Activated CD8-positive, alpha-beta T cell treated with anti-CD3 and anti-CD28 coated beads, Interleukin-2, amount 10 ng/mL, durations not matched to agents 7 days and 5 days (primary cell): ENCODE data around the gene TBC1D16. TPM values are rescaled to one million over a fixed set of nuclear protein-coding genes. Genes with fewer than 3 reads are reported as not detected.
"Not testable (repeated sequence)": the region's sequence is repeated elsewhere in the genome, so short reads cannot be mapped to it uniquely, and the experiment has no call there.

Source experiments
- ATAC-seq: fragments of 150-1000 bp; cut with Tn5 transposase; one replicate; pipeline ENCODE4 v1.10.0; 2021; ENCODE audit warnings: moderate library complexity
- CTCF ChIA-PET: fragments of 350-600 bp; sonication (Branson Sonifier 250); formaldehyde crosslinking; loops from one replicate; lab custom pipeline; 2021; ENCODE audit warnings: antibody characterized with exemption; lab: Charles Lee
- POLR2A ChIA-PET: fragments of 350-600 bp; sonication (Branson Sonifier 250); formaldehyde crosslinking; loops from one replicate; lab custom pipeline; 2021; ENCODE audit warnings: antibody characterized with exemption; lab: Charles Lee
- DNase-seq: peaks from one replicate; pipeline ENCODE4 v3.0.0-alpha.2; 2020
- H3K27ac Mint-ChIP-seq: one replicate; pipeline ENCODE4 v1.8.0; 2021; ENCODE audit warnings: mild to moderate bottlenecking, mixed read lengths
- H3K27me3 Mint-ChIP-seq: one replicate; pipeline ENCODE4 v1.8.0; 2021; ENCODE audit warnings: low read depth, mixed read lengths
- H3K36me3 Mint-ChIP-seq: one replicate; pipeline ENCODE4 v1.8.0; 2021; ENCODE audit warnings: low read depth, mixed read lengths
- H3K4me1 Mint-ChIP-seq: one replicate; pipeline ENCODE4 v1.8.0; 2021; ENCODE audit warnings: low read depth, mixed read lengths
- H3K4me3 Mint-ChIP-seq: one replicate; pipeline ENCODE4 v1.8.0; 2021; ENCODE audit warnings: mild to moderate bottlenecking, mixed read lengths
- H3K9me3 Mint-ChIP-seq: one replicate; pipeline ENCODE4 v1.8.0; 2022; ENCODE audit warnings: mixed read lengths; ENCODE audit not compliant: insufficient read depth
- total RNA-seq, 2 experiments: library from RNA; stranded (reverse); gene quantifications; one replicate each; pipeline ENCODE4 v1.2.3, GENCODE V29; 2021

The TBC1D16 gene
- total RNA-seq, 2 experiments from 2014 or later: 1.3 to 2.1 TPM

DNA sequence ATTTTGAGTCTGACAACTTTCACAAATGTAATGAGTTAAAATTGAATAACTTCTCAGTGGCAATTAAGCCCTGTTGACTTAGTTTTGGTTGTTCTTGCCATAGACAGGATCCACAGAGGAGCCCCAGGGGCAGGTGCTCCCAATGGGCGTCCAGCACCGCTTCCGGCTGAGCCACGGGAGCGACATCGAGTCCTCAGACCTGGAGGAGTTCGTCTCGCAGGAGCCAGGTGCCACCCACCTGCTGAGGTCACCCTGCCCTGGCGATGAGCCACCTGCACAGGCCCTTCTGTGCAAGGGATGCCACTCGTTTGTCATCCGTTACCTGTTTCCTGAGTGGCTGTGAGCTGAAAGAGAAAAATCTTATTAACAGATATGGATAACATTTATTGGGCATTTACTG, 11.5 kb upstream of the TBC1D16 start:
- H3K36me3 Mint-ChIP-seq: no peaks in the 10 kb centered on the region
- POLR2A ChIA-PET: no interaction called here
- CTCF ChIA-PET: no interaction called here
- ATAC-seq: no peak
- DNase-seq: no peak
- no peaks in the 10 kb centered on the region for H3K9me3 Mint-ChIP-seq
- no peak overlapping the region for H3K4me3 Mint-ChIP-seq
- no peak overlapping the region for H3K27ac Mint-ChIP-seq
- H3K27me3 Mint-ChIP-seq: no peaks in the 10 kb centered on the region
- H3K4me1 Mint-ChIP-seq: no peaks in the 10 kb centered on the region

DNA sequence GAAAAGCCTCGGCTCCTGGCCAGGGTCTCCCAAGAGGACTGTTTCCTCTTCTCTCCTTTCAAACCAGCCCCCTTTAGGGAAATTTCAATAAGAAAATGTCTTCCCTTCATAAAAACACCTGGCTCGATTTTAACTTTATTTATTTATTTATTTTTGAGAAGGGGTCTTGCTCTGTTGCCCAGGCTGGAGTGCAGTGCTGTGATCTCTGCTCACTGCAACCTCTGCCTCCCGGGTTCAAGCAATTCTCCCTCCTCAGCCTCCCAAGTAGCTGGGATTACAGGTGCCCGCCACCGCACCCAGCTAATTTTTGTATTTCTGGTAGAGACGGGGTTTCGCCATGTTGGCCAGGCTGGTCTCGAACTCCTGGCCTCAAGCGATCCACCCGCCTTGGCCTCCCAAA, 11.0 kb upstream of the TBC1D16 start:
- H3K4me1 Mint-ChIP-seq, H3K4me3 Mint-ChIP-seq, H3K27ac Mint-ChIP-seq, ATAC-seq, POLR2A ChIA-PET, CTCF ChIA-PET, H3K27me3 Mint-ChIP-seq, H3K36me3 Mint-ChIP-seq, H3K9me3 Mint-ChIP-seq, DNase-seq: not testable (repeated sequence)

DNA sequence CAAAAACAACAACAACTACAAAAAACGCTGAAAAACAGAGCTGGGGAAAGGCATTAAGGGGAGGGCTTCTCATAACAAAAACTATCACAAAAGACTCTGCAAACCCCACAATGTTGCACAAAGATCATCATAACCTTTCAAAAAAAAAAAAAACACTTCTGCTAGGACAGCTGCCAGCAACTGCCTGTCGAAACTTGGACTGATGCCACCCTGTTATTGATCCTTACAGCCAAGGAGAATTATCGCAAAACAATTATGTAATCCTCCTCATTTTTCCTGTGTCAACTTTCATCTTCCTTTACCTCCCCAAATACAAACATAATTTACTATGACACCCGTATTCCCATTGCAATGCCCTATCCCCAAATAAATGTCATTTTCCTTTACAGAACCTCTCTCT, 10.0 kb upstream of the TBC1D16 start:
- Mint-ChIP-seq H3K27me3 (no peaks in the 10 kb centered on the region), H3K36me3 (no peaks in the 10 kb centered on the region), H3K9me3 (no peaks in the 10 kb centered on the region), H3K27ac (no peak overlapping the region), H3K4me3 (no peak overlapping the region), H3K4me1 (no peaks in the 10 kb centered on the region)
- ATAC-seq (no peak), DNase-seq (no peak)
- POLR2A ChIA-PET: no interaction called here
- CTCF ChIA-PET: interaction anchor here (1.3 kb wide), 1 partner anchor 56 kb away, joined by 8 read pairs; the partner anchor contains the start of gene GAA

DNA sequence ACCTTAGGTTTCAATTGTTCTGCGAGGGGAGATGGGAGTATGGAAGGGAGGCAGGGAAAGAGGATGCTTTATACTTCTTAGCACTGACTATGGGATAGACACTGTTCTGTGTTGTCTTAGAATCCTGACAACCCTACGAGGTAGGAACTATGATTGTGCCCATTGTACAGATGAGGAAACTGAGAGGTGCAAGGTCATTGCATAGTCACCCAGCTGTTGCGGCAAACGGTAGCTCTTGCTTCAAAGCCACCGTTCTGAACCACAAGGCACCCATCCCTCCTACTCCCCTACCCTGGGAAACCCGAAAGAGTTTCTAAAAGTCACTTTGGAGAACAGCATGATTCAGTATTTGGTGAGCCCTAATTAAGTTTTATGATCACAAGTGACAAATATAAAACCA, 8.3 kb upstream of the TBC1D16 start:
- no peak overlapping the region for H3K27ac Mint-ChIP-seq
- no peaks in the 10 kb centered on the region for H3K9me3 Mint-ChIP-seq
- H3K4me3 Mint-ChIP-seq: no peak overlapping the region
- CTCF ChIA-PET: no interaction called here
- no peaks in the 10 kb centered on the region for H3K27me3 Mint-ChIP-seq
- no peaks in the 10 kb centered on the region for H3K36me3 Mint-ChIP-seq
- POLR2A ChIA-PET: no interaction called here
- no peaks in the 10 kb centered on the region for H3K4me1 Mint-ChIP-seq
- DNase-seq (no peak), ATAC-seq (no peak)

DNA sequence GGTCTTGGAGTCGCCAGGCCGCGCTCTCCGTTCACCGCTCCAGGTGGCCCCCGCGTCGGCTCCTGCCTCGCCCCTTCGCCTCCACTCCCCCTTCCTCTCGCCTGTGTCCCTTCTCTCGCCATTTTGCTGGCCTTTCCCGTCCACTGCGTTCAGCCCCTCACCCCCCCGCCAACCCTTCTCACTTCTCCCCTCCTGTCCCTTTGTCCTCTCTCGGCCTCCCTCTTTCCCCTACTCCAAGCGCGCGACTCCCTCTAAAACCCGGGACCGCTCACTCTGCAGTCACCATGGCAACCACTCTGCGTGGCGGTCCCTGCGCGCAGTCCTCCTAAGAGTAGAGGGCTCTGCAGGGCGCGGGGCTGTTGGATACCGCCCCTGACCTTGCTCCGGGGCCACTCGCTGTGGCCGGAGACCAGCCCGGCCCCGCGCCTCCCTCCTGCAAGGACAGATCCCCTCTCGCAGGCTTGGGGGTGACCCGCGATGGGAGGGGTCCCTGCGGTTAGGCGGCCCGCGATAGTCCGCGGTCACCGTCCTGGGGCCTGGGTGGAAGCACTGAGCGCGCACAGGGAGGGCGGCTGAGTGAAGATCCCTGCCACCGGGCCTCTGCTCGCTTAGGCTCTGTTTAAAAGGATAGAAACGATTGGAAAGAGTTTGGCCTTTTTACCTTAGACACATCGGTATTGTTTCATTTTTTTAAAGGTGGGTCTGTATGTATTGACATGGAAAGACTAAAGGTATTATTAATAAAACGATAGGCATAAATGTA, 1.2 kb upstream of the TBC1D16 start:
- ChIA-PET POLR2A (no interaction called here), CTCF (no interaction called here)
- peak; percentile 34 for ATAC-seq
- H3K27ac Mint-ChIP-seq: peak overlapping the region; percentile 70
- peaks cover 33% of the 10 kb centered on the region for H3K27me3 Mint-ChIP-seq
- peak; percentile 38 for DNase-seq
- H3K9me3 Mint-ChIP-seq: no peaks in the 10 kb centered on the region
- H3K4me1 Mint-ChIP-seq: peaks cover 14% of the 10 kb centered on the region
- no peaks in the 10 kb centered on the region for H3K36me3 Mint-ChIP-seq
- H3K4me3 Mint-ChIP-seq: peak overlapping the region; percentile 78

DNA sequence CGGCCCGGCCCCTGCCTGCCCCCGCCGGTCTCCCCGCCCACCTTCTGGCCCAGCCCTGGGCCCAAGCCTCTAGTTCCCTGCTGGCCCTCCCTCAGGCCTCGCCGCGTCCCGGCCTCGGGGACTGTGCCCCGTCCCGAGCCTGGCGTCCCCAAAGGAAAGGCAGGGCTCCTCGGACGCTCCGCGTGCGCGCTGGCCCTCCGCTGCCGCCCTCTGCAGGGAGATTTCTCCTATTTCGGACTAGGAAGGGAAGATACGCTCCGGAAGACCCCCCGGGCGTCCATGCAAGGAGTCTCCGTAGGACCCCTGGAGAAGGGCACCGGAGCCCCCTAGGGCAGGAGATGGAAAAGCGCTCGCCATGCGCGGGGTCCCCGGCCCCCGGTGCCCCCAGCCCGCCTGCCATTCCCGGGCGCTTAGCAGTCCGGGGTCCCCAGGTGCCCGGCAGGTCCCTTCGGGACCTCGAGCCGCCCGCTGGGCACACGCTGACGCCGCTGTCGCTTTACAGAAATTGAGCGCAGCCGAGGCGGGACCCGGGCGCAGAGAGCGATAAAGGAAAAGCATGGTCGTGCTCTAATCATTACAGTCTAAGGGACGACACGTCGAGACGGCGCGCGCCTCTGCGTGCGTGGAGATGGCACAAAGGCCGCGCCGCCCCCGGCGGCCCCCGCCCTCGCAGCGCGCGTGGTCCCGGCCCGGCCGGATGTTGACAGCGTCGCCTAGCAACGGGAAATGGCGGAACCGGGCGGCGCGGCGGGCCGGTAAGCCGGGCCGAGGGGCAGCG, 454 bp upstream of the TBC1D16 start, which contains the start of gene CCDC40:
TSS of gene CCDC40 (plus strand) at position 706 of the 778 bp plus-strand sequence. CDS start at position 727, 21 bp downstream.
- Mint-ChIP-seq H3K27ac (peak within 1 kb of the TSS; percentile 70), H3K4me3 (peak within 1 kb of the TSS; percentile 78), H3K9me3 (no peaks in the 10 kb centered on the region), H3K4me1 (peaks cover 14% of the 10 kb centered on the region), H3K36me3 (no peaks in the 10 kb centered on the region), H3K27me3 (peaks cover 33% of the 10 kb centered on the region)
- CTCF ChIA-PET: no interaction called here
- POLR2A ChIA-PET: no interaction called here
- peak; percentile 84 for ATAC-seq
- peak; percentile 80 for DNase-seq

DNA sequence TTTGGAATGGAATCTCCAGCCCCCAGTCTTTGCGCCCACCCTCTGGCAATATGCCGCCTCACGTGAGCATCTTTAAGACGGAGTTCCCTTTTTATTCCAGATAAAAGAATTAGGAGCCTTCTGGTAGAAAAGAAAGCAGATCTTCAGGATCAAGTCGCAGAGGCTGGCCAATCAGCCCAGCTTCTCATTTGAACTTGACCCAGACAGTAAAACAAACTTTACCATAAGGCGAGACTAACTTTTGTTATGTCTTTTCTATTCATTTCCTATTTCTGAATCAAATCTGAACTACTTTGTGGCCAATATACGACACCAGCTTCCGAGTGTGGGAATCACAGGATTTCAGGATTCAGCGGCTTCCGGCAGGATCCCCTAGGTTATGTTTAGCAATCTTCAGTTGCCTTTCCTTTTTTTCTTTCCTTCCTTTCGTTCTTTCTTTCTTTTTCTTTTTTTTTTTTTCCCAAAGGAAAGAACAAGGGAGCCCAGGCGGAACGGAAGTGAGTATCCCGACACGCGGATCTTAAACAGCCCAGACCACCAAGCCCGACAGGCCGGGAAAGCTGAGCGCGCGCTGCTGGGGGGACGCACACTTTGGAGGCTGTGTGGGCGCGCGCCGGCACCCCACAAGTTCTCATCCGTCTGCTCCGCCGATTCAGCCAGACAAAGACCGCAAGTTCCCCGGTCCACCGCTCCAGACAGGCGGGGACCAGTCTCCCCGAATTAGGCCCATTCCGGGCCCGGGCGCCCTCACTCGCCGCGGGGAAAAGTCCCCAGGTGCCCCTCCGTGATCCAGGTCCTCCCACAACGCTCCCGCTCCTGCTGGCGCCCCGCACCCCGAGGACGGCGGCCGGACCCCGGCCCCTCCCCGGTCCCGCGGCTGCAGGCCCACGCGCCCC, 633 bp downstream of the TBC1D16 start:
- ChIA-PET POLR2A (no interaction called here), CTCF (interaction anchor here (1.2 to 3.8 kb wide), 3 partner anchors 27 to 66 kb away, joined by 3 to 20 read pairs (median 6); partner anchors contain the start of gene GAA)
- Mint-ChIP-seq H3K27me3 (peaks cover 33% of the 10 kb centered on the region), H3K4me1 (peaks cover 14% of the 10 kb centered on the region), H3K4me3 (peak overlapping the region; percentile 74), H3K36me3 (no peaks in the 10 kb centered on the region), H3K9me3 (no peaks in the 10 kb centered on the region), H3K27ac (no peak overlapping the region)
- ATAC-seq (peak; percentile 28), DNase-seq (peak; percentile 67)

DNA sequence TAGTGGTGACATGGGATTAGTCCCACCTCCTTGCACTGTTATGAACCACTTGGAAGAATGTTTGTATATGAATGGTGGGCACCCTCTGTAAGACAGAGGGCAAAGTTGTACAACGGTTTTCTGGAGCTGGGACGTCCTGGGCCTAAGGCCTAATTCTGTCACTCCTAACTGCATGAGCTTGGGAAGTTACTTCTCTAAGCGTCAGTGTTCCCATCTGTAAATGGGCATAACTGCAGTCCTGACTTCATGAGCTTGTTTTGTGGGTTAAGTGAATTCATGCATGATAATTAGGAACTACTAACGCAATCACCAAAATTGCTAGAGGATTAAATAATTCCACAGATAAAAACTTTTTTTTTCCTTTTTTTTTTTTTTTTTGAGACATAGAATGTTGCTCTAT, 1.8 kb downstream of the TBC1D16 start:
- H3K4me3 Mint-ChIP-seq: no peak overlapping the region
- POLR2A ChIA-PET: no interaction called here
- ATAC-seq: no peak

DNA sequence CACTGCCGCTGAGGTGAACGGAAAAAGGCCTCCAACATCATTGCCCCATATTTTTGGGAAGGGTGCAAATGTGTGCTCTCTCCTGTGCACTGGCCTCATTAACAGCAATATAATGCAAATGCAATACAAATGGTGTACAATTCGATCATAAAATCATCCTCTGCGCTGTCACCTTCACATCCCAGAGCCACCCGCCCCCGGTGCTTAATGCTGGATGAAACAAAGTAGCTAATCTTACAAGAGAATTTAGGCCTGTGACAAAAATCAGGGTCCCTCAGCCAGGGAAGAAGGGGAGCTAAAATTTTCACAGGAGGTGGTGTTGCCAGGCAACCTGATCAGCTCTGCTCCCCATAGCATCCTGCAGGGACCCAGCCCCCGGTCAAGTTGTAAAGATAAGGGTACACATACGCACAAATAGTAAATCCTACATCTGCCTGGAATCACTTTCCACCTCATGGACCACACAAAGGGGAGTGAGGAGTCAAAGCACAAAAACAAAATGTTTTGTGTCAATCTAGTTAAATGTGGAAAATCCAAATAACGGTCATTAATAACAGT, 3.0 kb downstream of the TBC1D16 start:
- POLR2A ChIA-PET: no interaction called here

More for the DNA sequence above, 1.8 kb downstream of the TBC1D16 start:
- H3K27ac Mint-ChIP-seq: no peak overlapping the region
- no peaks in the 10 kb centered on the region for H3K36me3 Mint-ChIP-seq
- H3K27me3 Mint-ChIP-seq: peaks cover 32% of the 10 kb centered on the region
- CTCF ChIA-PET: interaction anchor here (1.2 to 3.8 kb wide), 4 partner anchors 25 to 68 kb away, joined by 3 to 20 read pairs (median 6); partner anchors contain the start of gene GAA
- peaks cover 14% of the 10 kb centered on the region for H3K4me1 Mint-ChIP-seq
- DNase-seq: no peak
- H3K9me3 Mint-ChIP-seq: no peaks in the 10 kb centered on the region

DNA sequence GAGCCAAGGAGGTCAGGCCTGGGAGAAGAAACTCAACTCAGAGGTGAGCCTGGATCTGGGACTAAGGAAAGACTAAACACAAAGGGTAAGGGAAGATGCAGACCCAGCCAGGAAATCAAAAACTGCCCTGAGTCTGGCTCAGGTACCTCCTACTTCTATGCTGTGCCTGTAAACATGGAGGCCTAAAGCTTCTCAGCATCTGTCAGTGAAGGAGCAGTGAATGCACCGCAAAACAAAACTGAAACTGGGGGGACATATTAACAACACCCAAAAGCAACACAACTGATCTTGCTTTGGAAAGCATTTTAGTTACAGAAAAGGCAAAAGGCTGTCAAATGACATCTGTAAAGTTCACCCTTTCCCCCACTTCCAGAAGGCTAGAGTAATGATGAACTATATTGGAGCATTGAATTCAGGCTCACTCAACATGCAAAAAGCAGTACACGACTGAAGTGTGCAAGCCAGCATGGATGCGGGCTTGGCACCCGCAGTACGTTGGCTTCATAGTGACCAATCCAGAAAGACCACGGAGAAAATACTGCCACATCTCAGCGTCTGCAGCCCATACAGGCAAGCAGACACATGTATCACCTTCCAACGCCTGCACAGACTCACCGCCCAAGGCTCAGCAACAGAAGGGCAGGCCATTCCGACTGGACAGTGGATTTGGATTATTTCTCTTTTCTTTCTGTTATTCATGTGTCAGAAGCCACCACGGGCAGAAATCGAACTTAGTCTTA, 3.8 kb downstream of the TBC1D16 start:
- ChIA-PET CTCF (interaction anchor here (2.0 to 3.8 kb wide), 2 partner anchors 23 to 69 kb away, joined by 6 to 20 read pairs; partner anchors contain the start of gene GAA), POLR2A (no interaction called here)
- Mint-ChIP-seq H3K9me3 (no peaks in the 10 kb centered on the region), H3K36me3 (no peaks in the 10 kb centered on the region), H3K4me3 (no peak overlapping the region), H3K27ac (no peak overlapping the region), H3K27me3 (peaks cover 23% of the 10 kb centered on the region), H3K4me1 (peaks cover 12% of the 10 kb centered on the region)
- no peak for ATAC-seq
- DNase-seq: no peak

More for the DNA sequence above, 3.0 kb downstream of the TBC1D16 start:
- Mint-ChIP-seq H3K36me3 (no peaks in the 10 kb centered on the region), H3K9me3 (no peaks in the 10 kb centered on the region), H3K27ac (no peak overlapping the region), H3K4me1 (peaks cover 14% of the 10 kb centered on the region), H3K4me3 (no peak overlapping the region), H3K27me3 (peaks cover 28% of the 10 kb centered on the region)
- CTCF ChIA-PET: interaction anchor here (2.0 to 3.8 kb wide), 3 partner anchors 24 to 69 kb away, joined by 6 to 20 read pairs (median 6); partner anchors contain the start of gene GAA
- ATAC-seq (no peak), DNase-seq (no peak)
